Mesodermal cell (in vitro differentiated cells): Measurements from ENCODE around the gene BSDC1.
"Not testable (repeated sequence)": the region's sequence is repeated elsewhere in the genome, so short reads cannot be mapped to it uniquely, and the experiment has no call there.

ENCODE experiments used
- H3K27ac ChIP-seq: 2 replicates; pipeline ENCODE4 v1.7.0; 2013; ENCODE audit warnings: mild to moderate bottlenecking, low read depth, low read length, moderate library complexity; ENCODE audit not compliant: severe bottlenecking
- H3K36me3 ChIP-seq: 2 replicates; pipeline ENCODE4 v1.7.1; 2013; ENCODE audit warnings: mild to moderate bottlenecking, low read length, moderate library complexity; ENCODE audit not compliant: control insufficient read depth, insufficient read depth
- H3K4me1 ChIP-seq: one replicate; pipeline ENCODE4 v1.7.1; 2013; ENCODE audit warnings: mild to moderate bottlenecking, low read length; ENCODE audit not compliant: insufficient read depth, control insufficient read depth, poor library complexity, severe bottlenecking
- H3K4me3 ChIP-seq: 2 replicates; pipeline ENCODE4 v1.7.0; 2013; ENCODE audit warnings: low read length, control low read depth, mild to moderate bottlenecking; ENCODE audit not compliant: insufficient read depth, poor library complexity, severe bottlenecking; ENCODE audit errors: extremely low read depth
- H3K9me3 ChIP-seq: 2 replicates; pipeline ENCODE4 v1.7.1; 2013; ENCODE audit warnings: mild to moderate bottlenecking, low read length, moderate library complexity; ENCODE audit not compliant: control insufficient read depth
- WGBS, 2 experiments: methylation state at CpG; one replicate each; pipeline ENCODE4 v1.1.5; 2013; ENCODE audit warnings: missing lambda C conversion rate in 2 of 2; ENCODE audit not compliant: insufficient coverage in 2 of 2; 5-methylcytosine and 5-hydroxymethylcytosine counted together

BSDC1 gene

DNA sequence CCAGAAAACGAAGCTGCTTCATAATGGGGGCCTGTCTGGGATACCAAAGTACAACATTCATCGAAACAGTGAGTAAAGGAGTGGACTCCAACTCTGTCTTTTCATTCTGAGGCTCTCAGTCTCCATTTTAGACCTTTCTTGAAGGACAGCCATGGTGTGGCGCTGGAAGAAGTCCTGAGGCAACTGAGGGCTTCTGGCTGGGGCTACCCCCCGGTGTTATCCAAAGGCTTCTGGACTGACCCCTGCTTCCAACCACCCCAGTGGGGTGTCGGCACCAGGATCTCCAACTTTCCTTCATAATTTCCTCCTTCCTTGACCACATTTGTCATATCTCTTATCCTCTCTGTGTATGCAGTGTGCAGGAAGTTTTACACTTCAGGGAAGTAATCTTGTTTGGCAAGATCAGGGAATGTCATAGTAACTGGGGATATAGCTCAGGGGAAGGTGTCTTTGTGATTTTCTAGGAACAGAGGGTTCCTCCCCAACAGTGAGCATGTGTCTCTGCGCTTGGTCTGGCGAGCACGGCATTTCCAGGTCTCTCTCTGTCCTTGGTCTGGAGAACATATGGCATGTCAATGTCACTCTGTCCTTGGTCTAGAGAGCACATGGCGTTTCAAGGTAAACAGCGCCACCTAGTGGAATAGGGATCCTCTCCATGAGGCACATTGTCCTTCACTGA lies 19.4 kb upstream of the BSDC1 start:
- H3K27ac ChIP-seq = no peak overlapping the region
- 68 to 73% methylated on average over 8 of the region's 10 CpGs for WGBS, 2 experiments
- H3K36me3 ChIP-seq = no peaks in the 10 kb centered on the region
- H3K4me3 ChIP-seq = no peak overlapping the region
- H3K4me1 ChIP-seq = no peaks in the 10 kb centered on the region
- peaks cover 17% of the 10 kb centered on the region for H3K9me3 ChIP-seq

DNA sequence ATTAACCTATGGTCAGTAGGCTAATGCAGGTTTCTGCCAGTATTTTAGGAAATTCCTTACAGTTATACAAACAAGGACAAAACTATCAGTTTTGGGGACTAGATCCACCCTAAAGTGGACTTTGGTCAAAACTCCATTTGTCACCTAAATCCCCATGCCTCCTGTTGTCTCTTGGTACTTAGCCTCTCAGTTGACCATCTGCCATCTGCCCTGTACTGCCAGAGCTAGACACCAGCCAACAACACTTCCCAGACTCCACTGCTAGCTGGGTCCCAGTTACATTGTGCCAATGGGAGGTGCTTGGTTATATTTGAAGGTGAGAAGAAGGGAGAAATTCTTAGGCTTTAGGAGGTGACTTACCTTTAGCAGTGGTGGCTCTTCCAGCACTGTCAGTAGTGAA lies 17.0 kb upstream of the BSDC1 start:
- Histone ChIP-seq H3K9me3 (peaks cover 17% of the 10 kb centered on the region), H3K4me1 (no peaks in the 10 kb centered on the region), H3K27ac (no peak overlapping the region), H3K4me3 (no peak overlapping the region), H3K36me3 (no peaks in the 10 kb centered on the region)

DNA sequence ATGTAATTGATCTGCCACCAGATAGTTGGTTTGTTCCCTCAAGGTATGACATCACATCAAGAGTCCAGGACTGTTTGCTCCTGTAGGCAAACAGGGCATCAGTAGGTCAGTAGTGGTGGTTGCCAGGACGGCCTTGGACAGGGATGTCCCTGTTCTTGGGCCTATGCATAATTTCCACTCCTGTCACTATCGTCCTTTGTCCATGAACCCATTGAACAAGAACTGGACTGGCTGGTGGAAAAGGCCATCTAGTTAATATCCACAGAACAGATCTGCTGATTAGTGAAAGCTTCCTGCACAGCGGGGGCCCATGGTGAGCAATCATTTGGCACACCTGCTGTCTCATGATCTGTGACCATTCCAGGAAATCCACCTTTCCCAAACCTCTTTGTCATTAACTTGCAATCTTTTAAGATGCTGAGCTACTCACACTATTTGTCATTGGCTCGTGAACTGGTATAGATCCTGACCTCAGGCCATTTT lies 12.4 kb upstream of the BSDC1 start:
- 89 to 90% methylated on average over 3 to 4 of the region's 4 CpGs for WGBS, 2 experiments
- no peaks in the 10 kb centered on the region for H3K9me3 ChIP-seq
- no peak overlapping the region for H3K4me3 ChIP-seq
- no peaks in the 10 kb centered on the region for H3K36me3 ChIP-seq
- H3K27ac ChIP-seq = no peak overlapping the region
- H3K4me1 ChIP-seq = no peaks in the 10 kb centered on the region

DNA sequence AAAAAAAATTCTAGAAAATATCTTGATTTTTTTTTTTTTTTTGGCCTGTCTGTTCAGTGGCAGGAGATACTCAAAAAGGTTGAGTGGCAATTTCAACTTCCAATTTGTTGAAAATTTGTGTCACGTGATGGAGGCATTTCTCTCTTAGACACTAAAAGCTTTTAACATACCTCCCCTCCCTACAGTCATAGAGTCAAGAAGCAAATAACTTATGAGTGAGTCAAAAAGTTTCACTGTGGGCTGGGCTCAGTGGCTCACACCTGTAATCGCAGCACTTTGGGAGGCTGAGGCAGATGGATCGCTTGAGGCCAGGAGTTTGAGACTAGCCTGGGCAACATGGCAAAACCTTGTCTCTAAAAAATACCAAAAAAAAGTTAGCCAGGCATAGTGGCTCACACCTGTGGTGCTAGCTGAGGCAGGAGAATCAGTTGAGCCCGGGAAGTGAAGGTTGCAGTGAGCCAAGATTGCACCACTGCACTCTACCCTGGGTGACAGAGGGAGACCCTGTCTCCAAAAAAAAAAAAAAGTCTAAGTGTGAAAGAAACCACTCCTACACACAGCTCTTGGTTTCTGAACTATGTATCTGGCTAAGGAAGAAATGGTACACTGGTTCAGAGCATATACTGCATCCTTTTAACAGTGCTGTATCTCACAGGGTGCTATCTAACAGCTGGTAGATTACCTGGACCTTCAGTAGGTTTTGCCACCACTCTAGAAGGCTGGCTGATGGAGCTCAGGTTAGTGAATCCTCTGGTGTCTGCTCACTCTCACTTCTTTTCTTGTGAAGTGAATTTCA lies 11.6 kb upstream of the BSDC1 start:
- H3K27ac ChIP-seq = no peak overlapping the region
- no peaks in the 10 kb centered on the region for H3K9me3 ChIP-seq

DNA sequence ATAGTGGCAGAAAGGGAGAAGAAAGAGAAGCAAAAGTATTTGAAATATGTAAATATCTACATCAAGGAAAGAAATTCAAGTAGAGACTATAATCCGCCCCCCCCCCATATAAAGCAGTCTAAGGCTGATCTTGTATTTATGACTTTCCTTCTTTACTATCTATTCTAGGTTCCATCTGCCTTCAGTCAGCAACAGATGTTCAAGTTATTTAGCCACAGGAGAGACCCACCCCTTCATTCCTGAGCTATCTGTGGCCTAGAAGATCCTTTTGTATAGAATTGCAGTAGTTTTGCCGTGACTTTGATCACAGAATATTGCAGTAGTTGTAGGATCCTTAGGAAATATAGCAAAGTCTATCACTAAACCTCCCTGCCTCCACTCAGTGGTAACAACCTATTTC lies 10.7 kb upstream of the BSDC1 start:
- Histone ChIP-seq H3K27ac (no peak overlapping the region), H3K4me3 (no peak overlapping the region), H3K9me3 (no peaks in the 10 kb centered on the region), H3K36me3 (no peaks in the 10 kb centered on the region), H3K4me1 (peaks cover 3% of the 10 kb centered on the region)
- no CpG with 5 or more reads among the region's 2 CpGs for WGBS, 2 experiments

More for the DNA sequence above, 11.6 kb upstream of the BSDC1 start:
- Histone ChIP-seq H3K36me3 (no peaks in the 10 kb centered on the region), H3K4me3 (no peak overlapping the region), H3K4me1 (peaks cover 3% of the 10 kb centered on the region)
- 86 to 90% methylated on average over 2 to 3 of the region's 4 CpGs for WGBS, 2 experiments

DNA sequence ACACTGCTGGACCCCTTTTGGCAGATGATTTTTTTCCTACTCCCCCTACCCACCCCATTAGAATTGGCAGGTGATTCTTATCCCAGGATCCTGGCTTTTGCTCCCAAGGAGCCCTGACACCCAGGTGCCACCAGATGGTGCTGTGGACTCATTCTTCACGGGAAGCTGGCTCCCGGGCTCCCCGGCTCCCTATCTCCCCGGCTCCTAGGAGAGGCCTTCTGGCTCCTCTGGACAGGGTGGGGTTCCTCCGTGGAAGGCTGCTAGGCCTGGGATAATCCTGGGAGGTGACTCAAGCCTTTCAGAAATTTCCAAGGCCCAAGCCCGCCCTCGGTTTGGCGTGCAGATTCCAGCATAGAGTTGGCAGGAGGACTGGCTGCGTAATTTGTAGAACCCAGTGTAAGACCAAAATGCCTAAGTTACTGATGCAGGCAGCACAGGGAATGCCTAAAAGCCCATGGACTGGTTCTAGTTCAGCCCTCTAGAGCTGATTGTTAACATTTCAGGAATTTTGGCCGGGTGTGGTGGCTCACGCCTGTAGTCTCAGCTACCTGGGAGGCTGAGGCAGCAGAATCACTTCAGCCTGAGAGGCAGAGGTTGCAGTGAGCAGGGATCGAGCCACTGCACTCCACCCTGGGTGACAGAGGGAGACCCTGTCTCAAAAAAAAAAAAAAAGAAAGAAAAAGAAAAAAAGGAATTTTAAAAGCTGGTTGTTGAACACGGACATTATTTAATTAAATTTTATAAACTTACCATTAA lies 6.8 kb upstream of the BSDC1 start:
- peaks cover 3% of the 10 kb centered on the region for H3K4me1 ChIP-seq
- H3K27ac ChIP-seq = peak overlapping the region; percentile 3
- H3K36me3 ChIP-seq = no peaks in the 10 kb centered on the region
- no peak overlapping the region for H3K4me3 ChIP-seq
- H3K9me3 ChIP-seq = peaks cover 5% of the 10 kb centered on the region
- 33 to 36% methylated on average over 10 to 11 of the region's 13 CpGs for WGBS, 2 experiments

DNA sequence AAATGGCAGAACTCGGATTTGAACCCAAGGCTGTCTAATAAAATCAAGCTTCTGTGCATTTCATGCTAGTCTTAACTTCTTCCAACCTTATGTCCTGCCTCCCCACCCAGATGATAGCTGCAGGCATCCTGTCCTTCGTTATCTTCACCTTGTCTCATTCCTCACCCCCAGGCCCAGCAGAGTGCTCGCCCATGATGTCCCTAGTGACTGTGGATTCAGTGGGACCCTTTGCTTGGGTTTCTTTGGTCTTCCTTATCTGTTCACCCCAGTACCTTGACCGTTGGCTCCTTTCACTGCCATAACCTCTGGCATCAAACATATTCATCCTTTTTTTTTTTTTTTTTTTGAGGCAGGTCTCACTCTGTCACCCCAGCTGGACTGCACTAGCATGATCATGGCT lies 5.6 kb upstream of the BSDC1 start:
- peaks cover 3% of the 10 kb centered on the region for H3K4me1 ChIP-seq
- H3K9me3 ChIP-seq = peaks cover 5% of the 10 kb centered on the region
- no peak overlapping the region for H3K4me3 ChIP-seq
- 87 to 90% methylated on average over 3 to 4 of the region's 4 CpGs for WGBS, 2 experiments
- no peak overlapping the region for H3K27ac ChIP-seq
- no peaks in the 10 kb centered on the region for H3K36me3 ChIP-seq

DNA sequence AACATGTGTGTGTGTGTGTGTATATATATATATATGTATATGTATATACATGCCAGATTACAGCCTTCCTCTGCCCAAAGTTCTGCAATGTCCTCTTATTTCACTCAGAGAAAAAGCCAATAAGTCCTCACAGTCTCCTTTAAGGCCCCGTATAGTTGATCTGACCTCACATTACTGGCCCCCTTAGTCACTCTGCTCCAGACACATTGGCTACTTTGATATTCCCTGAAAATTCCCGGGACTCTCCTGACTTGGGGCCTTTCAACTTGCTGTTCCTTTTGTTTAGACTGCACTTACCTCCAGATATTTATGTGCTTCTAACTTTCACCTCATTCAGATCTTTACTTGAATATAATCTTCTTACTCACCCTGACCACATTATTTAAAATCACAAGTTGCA lies 4.2 kb upstream of the BSDC1 start:
- Histone ChIP-seq H3K36me3 (peaks cover 2% of the 10 kb centered on the region), H3K27ac (no peak overlapping the region), H3K9me3 (peaks cover 5% of the 10 kb centered on the region), H3K4me1 (peaks cover 5% of the 10 kb centered on the region), H3K4me3 (no peak overlapping the region)
- 72 to 91% methylated on average over 2 of the region's 2 CpGs for WGBS, 2 experiments

DNA sequence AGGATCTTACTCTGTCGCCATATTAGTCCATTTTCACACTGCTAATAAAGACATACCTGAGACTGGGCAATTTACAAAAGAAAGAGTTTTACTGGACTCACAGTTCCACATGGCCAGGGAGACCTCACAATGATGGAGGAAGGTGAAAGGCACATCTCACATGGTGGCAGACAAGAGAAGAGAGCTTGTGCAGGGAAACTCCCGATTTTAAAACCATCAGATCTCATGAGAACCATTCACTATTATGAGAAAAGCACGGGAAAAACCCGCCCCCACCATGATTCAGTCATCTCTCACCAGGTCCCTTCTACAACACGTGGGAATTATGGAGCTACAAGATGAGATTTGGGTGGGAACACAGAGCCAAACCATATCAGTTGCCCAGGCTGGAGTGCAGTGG lies 2.3 kb upstream of the BSDC1 start:
- 92 to 100% methylated on average over 1 to 2 of the region's 5 CpGs for WGBS, 2 experiments
- Histone ChIP-seq H3K4me1 (peaks cover 18% of the 10 kb centered on the region), H3K36me3 (peaks cover 21% of the 10 kb centered on the region)
- H3K4me3 ChIP-seq, H3K27ac ChIP-seq, H3K9me3 ChIP-seq: not testable (repeated sequence)

DNA sequence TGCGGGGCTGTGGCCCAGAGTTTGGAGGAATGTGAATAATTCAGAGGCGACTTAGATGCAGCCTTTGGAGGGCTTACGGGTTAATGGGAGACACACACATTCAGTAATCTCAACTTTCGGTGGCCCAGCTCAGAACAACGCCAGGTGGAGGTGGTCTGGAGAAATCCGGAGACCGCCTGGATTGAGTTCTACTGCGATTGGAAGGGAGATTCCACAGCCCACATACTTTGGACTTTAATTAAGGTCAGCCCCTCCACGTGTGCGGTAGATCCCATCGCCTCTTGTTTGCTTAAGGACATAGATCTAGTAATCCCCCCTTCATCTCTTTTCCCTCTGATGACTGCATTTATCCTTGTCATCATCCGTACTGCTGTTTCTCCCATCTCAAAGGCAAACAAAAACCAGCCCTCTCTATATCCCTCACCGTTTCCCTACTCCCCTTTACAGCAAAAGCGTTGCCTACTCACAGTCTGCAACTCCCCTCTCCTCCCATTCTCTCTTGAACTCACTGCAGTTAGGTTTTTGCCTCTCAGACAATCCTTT lies 720 bp upstream of the BSDC1 start:
- H3K4me1 ChIP-seq = peaks cover 15% of the 10 kb centered on the region
- WGBS, 2 experiments = 0 to 2% methylated on average over 9 to 11 of the region's 14 CpGs
- H3K9me3 ChIP-seq = peaks cover 5% of the 10 kb centered on the region
- H3K4me3 ChIP-seq = peak overlapping the region; percentile 98
- peak overlapping the region; percentile 99 for H3K27ac ChIP-seq
- peaks cover 37% of the 10 kb centered on the region for H3K36me3 ChIP-seq
